CD14-positive monocyte (primary cell): ENCODE results near the gene MINDY4B. TPM values are rescaled to one million over a fixed set of nuclear protein-coding genes. Genes with fewer than 3 reads are reported as not detected.

Source experiments
- DNase-seq, 3 donors: peaks; one replicate each; pipeline ENCODE4 v3.0.0-alpha.2; 2011 to 2022
- H2AFZ ChIP-seq: 2 replicates; pipeline ENCODE4 v1.6.0; 2012; ENCODE audit warnings: mild to moderate bottlenecking, low read depth, low read length, inconsistent platforms; ENCODE audit not compliant: insufficient read depth, poor library complexity, severe bottlenecking
- H3K27ac ChIP-seq, 2 donors: 1 replicate in 1 of 2; 2 replicates in 1 of 2; pipeline ENCODE4 v1.5.1; 2012 to 2013; ENCODE audit warnings: low read length in 2 of 2, control low read depth in 1 of 2, inconsistent platforms in 1 of 2, low read depth in 1 of 2, mild to moderate bottlenecking in 1 of 2
- H3K27me3 ChIP-seq, 2 donors: one replicate each; pipeline versions ENCODE4 v1.6.0 to v1.6.1; 2011 to 2013; ENCODE audit warnings: low read length in 2 of 2; ENCODE audit not compliant: control insufficient read depth in 2 of 2, insufficient read depth in 2 of 2
- H3K36me3 ChIP-seq, 2 donors: replicated peaks in 1 of 2; 1 replicate in 1 of 2; 2 replicates in 1 of 2; pipeline versions ENCODE4 v1.5.1 to v1.6.1; 2012 to 2013; ENCODE audit warnings: low read length in 2 of 2, control low read depth in 1 of 2, inconsistent platforms in 1 of 2, mild to moderate bottlenecking in 1 of 2; ENCODE audit not compliant: insufficient read depth in 2 of 2, control insufficient read depth in 1 of 2
- H3K4me1 ChIP-seq, 2 donors: 1 replicate in 1 of 2; 2 replicates in 1 of 2; pipeline versions ENCODE4 v1.5.1 to v1.6.1; 2012 to 2013; ENCODE audit warnings: low read length in 2 of 2, control low read depth in 1 of 2, inconsistent platforms in 1 of 2, mild to moderate bottlenecking in 1 of 2, moderate library complexity in 1 of 2; ENCODE audit not compliant: insufficient read depth in 2 of 2, control insufficient read depth in 1 of 2
- H3K4me2 ChIP-seq: replicated peaks from 2 replicates; pipeline ENCODE3; 2012; ENCODE audit warnings: low read length, moderate library complexity, mild to moderate bottlenecking; ENCODE audit not compliant: poor library complexity, severe bottlenecking; ENCODE audit errors: extremely low read depth
- H3K4me3 ChIP-seq, 3 experiments: fragments of 200-600 bp in 1 of 3; sonication (generic) in 1 of 3; replicated peaks in 1 of 3; 1 replicate in 2 of 3; 2 replicates in 1 of 3; pipeline ENCODE4 v1.5.1; 2011 to 2013; ENCODE audit warnings: low read length in 3 of 3, mild to moderate bottlenecking in 3 of 3, control low read depth in 2 of 3, low read depth in 2 of 3, inconsistent platforms in 1 of 3, moderate library complexity in 1 of 3
- H3K79me2 ChIP-seq: 2 replicates; pipeline ENCODE4 v1.6.0; 2012; ENCODE audit warnings: mild to moderate bottlenecking, control low read depth, inconsistent platforms, low read length, moderate library complexity; ENCODE audit not compliant: insufficient read depth
- H3K9ac ChIP-seq: 2 replicates; pipeline ENCODE4 v1.6.0; 2017; ENCODE audit warnings: low read length, mild to moderate bottlenecking; ENCODE audit not compliant: insufficient read depth, poor library complexity, severe bottlenecking
- H3K9me3 ChIP-seq, 2 donors: replicated peaks in 1 of 2; 1 replicate in 1 of 2; 2 replicates in 1 of 2; pipeline versions ENCODE4 v1.5.1 to v1.6.1; 2012 to 2013; ENCODE audit warnings: low read length in 2 of 2, control low read depth in 1 of 2; ENCODE audit not compliant: control insufficient read depth in 1 of 2, insufficient read depth in 1 of 2
- H4K20me1 ChIP-seq: 2 replicates; pipeline ENCODE4 v1.6.0; 2012; ENCODE audit warnings: mild to moderate bottlenecking, low read length, control low read depth, moderate library complexity; ENCODE audit not compliant: insufficient read depth
- H3K27ac Mint-ChIP-seq, 7 donors: one replicate each; pipeline ENCODE4 v1.8.0; 2020; ENCODE audit warnings: mild to moderate bottlenecking in 7 of 7, mixed read lengths in 7 of 7, moderate library complexity in 6 of 7, inconsistent platforms in 2 of 7
- H3K27me3 Mint-ChIP-seq, 3 donors: one replicate each; pipeline ENCODE4 v1.8.0; 2021 to 2022; ENCODE audit warnings: low read depth in 3 of 3, mild to moderate bottlenecking in 3 of 3, mixed read lengths in 3 of 3, moderate library complexity in 3 of 3, inconsistent platforms in 1 of 3
- H3K36me3 Mint-ChIP-seq, 2 donors: one replicate each; pipeline ENCODE4 v1.8.0; 2020; ENCODE audit warnings: mixed read lengths in 2 of 2, inconsistent platforms in 1 of 2, mild to moderate bottlenecking in 1 of 2
- H3K4me1 Mint-ChIP-seq: one replicate; pipeline ENCODE4 v1.8.0; 2020; ENCODE audit warnings: mild to moderate bottlenecking, mixed read lengths
- H3K4me3 Mint-ChIP-seq, 2 donors: one replicate each; pipeline ENCODE4 v1.8.0; 2020; ENCODE audit warnings: mild to moderate bottlenecking in 2 of 2, mixed read lengths in 2 of 2, moderate library complexity in 1 of 2
- H3K9me3 Mint-ChIP-seq, 7 donors: one replicate each; pipeline ENCODE4 v1.8.0; 2020 to 2022; ENCODE audit warnings: mixed read lengths in 7 of 7, mild to moderate bottlenecking in 6 of 7, moderate library complexity in 6 of 7, inconsistent platforms in 2 of 7
- WGBS: methylation state at CpG from one replicate; pipeline ENCODE4 v1.1.5; 2013; ENCODE audit warnings: missing lambda C conversion rate; ENCODE audit not compliant: insufficient coverage; 5-methylcytosine and 5-hydroxymethylcytosine counted together
- intact Hi-C, 2 donors: fragments of 100-400 bp; cut with micrococcal nuclease; formaldehyde crosslinking; loops; one replicate each; pipeline versions ENCODE4 v1.15.0 to v1.15.1; 2023
- polyA plus RNA-seq, 3 donors: library from polyadenylated mRNA; depleted of rRNA in 1 of 3; unstranded in 2 of 3; stranded (reverse) in 1 of 3; fragments of 300-500 nt in 2 of 3; fragments of >200 nt in 1 of 3; fragmentation: Illumina TruSeq in 2 of 3; gene quantifications; 1 replicate in 2 of 3; 2 replicates in 1 of 3; pipeline ENCODE4 v1.2.3, GENCODE V29; 2012 to 2021
- TF ChIP-seq, protein P1 (sequence below): fragments of 200-600 bp; IDR thresholded peaks from one replicate; pipeline ENCODE4 v1.8.0; 2022; ENCODE audit warnings: antibody characterized with exemption, mild to moderate bottlenecking

The MINDY4B gene
- polyA plus RNA-seq, 3 donors, result not detected

DNA sequence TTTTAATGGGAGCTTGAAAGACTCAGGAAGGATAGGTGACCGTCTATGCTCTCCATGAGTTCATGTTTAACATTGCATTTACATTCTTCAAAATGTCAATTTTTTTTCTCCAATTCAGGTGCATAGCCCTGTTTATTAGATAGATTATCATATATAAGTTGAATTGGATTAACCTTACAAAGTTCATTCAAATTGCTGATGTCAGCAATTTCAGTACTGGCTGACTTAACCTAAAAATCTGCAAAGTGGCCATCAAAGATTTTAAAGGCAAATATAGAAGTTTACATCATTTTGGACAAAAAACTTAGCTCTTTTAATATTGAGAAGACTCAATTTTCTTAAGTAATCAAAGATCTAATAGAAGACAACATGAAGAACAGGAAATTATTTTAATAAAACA, 57.8 kb downstream of the MINDY4B start:
- Histone ChIP-seq H3K79me2 (no peaks in the 10 kb centered on the region), H3K27me3 (no peaks in the 10 kb centered on the region), H3K9me3 (peaks cover 12 to 22% of the 10 kb centered on the region in 2 donors), H3K4me3 (no peak overlapping the region), H3K9ac (no peak overlapping the region), H4K20me1 (no peaks in the 10 kb centered on the region), H3K4me1 (no peaks in the 10 kb centered on the region), H3K4me2 (no peak overlapping the region), H3K36me3 (no peaks in the 10 kb centered on the region), H2AFZ (no peak overlapping the region), H3K27ac (no peak overlapping the region)
- peaks cover 0 to 3% (median 3%) of the 10 kb centered on the region in 3 donors for H3K27me3 Mint-ChIP-seq
- no peaks in the 10 kb centered on the region for H3K4me1 Mint-ChIP-seq
- peaks cover 0 to 6% of the 10 kb centered on the region in 2 donors for H3K36me3 Mint-ChIP-seq
- WGBS, result no CpG with 5 or more reads among the region's 1 CpG
- no peak overlapping the region for H3K4me3 Mint-ChIP-seq
- no peak for DNase-seq
- peaks cover 9 to 28% (median 21%) of the 10 kb centered on the region in 7 donors for H3K9me3 Mint-ChIP-seq
- H3K27ac Mint-ChIP-seq, result no peak overlapping the region
- intact Hi-C loops, result no loop called here
- TF ChIP-seq, protein P1, sequence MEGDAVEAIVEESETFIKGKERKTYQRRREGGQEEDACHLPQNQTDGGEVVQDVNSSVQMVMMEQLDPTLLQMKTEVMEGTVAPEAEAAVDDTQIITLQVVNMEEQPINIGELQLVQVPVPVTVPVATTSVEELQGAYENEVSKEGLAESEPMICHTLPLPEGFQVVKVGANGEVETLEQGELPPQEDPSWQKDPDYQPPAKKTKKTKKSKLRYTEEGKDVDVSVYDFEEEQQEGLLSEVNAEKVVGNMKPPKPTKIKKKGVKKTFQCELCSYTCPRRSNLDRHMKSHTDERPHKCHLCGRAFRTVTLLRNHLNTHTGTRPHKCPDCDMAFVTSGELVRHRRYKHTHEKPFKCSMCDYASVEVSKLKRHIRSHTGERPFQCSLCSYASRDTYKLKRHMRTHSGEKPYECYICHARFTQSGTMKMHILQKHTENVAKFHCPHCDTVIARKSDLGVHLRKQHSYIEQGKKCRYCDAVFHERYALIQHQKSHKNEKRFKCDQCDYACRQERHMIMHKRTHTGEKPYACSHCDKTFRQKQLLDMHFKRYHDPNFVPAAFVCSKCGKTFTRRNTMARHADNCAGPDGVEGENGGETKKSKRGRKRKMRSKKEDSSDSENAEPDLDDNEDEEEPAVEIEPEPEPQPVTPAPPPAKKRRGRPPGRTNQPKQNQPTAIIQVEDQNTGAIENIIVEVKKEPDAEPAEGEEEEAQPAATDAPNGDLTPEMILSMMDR, result no peak

DNA sequence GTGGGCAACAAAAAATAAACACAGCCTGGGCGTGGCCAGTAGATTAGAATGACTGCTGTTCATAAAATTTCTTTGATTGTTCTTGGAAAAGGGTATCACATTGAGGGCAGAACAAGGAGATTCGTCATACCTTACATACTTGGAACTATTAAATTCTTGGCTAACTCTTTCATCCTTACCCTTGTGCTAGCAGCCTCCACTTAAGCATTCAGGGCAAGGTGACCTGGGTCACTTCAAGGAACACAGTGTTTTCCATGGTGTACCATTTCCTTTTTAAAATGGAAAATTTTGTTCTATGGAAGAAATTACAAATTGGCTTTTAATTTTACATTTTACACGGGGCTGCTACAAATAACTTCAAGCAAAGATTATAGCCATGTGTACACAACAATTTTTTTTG, 60.8 kb downstream of the MINDY4B start:
- Histone ChIP-seq H3K27me3 (no peaks in the 10 kb centered on the region), H3K36me3 (no peaks in the 10 kb centered on the region), H3K9ac (no peak overlapping the region), H3K9me3 (no peaks in the 10 kb centered on the region), H2AFZ (no peak overlapping the region), H3K4me2 (no peak overlapping the region), H3K4me3 (no peak overlapping the region), H4K20me1 (no peaks in the 10 kb centered on the region), H3K4me1 (no peaks in the 10 kb centered on the region), H3K27ac (no peak overlapping the region), H3K79me2 (no peaks in the 10 kb centered on the region)
- Mint-ChIP-seq H3K27me3 (peaks cover 0 to 3% (median 3%) of the 10 kb centered on the region in 3 donors), H3K4me1 (no peaks in the 10 kb centered on the region), H3K4me3 (no peak overlapping the region), H3K36me3 (no peaks in the 10 kb centered on the region), H3K9me3 (peaks cover 0 to 3% (median 1%) of the 10 kb centered on the region in 7 donors), H3K27ac (no peak overlapping the region)
- TF ChIP-seq, protein P1, result no peak
- DNase-seq, result no peak
- intact Hi-C loops, result no loop called here
- WGBS, result no CpG with 5 or more reads among the region's 3 CpGs
